GM19452 (cell line): Measurements from ENCODE around the gene COL25A1.

Experiments used
- ATAC-seq: cut with Tn5 transposase; IDR thresholded peaks from one replicate; pipeline ENCODE4 v1.9.1; 2021; ENCODE audit not compliant: unreplicated experiment

COL25A1 gene

GRCh38 chr4:109302361-109303139, at the start of gene COL25A1:
COL25A1 (minus strand) TSS chr4:109302658.
- no peak for ATAC-seq

- no peak for ATAC-seq
These were observed 47.7 kb upstream of the COL25A1 start for GRCh38 chr4:109350121-109350520.

GRCh38 chr4:109334129-109335105, 32.0 kb upstream of the COL25A1 start:
- no peak for ATAC-seq

- no peak for ATAC-seq
These were observed 30.5 kb upstream of the COL25A1 start for GRCh38 chr4:109332926-109333464.

GRCh38 chr4:109327641-109328040, 25.2 kb upstream of the COL25A1 start:
- ATAC-seq, result no peak

GRCh38 chr4:109325698-109326097, 23.2 kb upstream of the COL25A1 start:
- ATAC-seq, result no peak

GRCh38 chr4:109323348-109323747, 20.9 kb upstream of the COL25A1 start:
- no peak for ATAC-seq

GRCh38 chr4:109321232-109321631, 18.8 kb upstream of the COL25A1 start:
- no peak for ATAC-seq

- no peak for ATAC-seq
These were observed 17.2 kb upstream of the COL25A1 start for GRCh38 chr4:109319684-109320083.

- no peak for ATAC-seq
These were observed 16.7 kb upstream of the COL25A1 start for GRCh38 chr4:109319156-109319555.

GRCh38 chr4:109315818-109316217, 13.4 kb upstream of the COL25A1 start:
- no peak for ATAC-seq

GRCh38 chr4:109315341-109315740, 12.9 kb upstream of the COL25A1 start:
- no peak for ATAC-seq

- no peak for ATAC-seq
These were observed 11.0 kb upstream of the COL25A1 start for GRCh38 chr4:109313168-109314133.

GRCh38 chr4:109303140-109303496, 660 bp upstream of the COL25A1 start:
- ATAC-seq, result no peak

- no peak for ATAC-seq
These were observed 652 bp downstream of the COL25A1 start for GRCh38 chr4:109301651-109302360.

GRCh38 chr4:109298279-109299010, 4.0 kb downstream of the COL25A1 start:
- no peak for ATAC-seq

- ATAC-seq, result no peak
These were observed 5.9 kb downstream of the COL25A1 start for GRCh38 chr4:109296527-109296926.

GRCh38 chr4:109295081-109295480, 7.4 kb downstream of the COL25A1 start:
- ATAC-seq, result no peak

GRCh38 chr4:109294468-109295020, 7.9 kb downstream of the COL25A1 start:
- no peak for ATAC-seq
